Ovary (tissue), 3 donors: ENCODE results near the gene SPRED2.

Experiments
- CTCF ChIP-seq, 3 donors: fragments of 450-650 bp in 2 of 3; fragments of 200-600 bp in 1 of 3; IDR thresholded peaks; one replicate each; pipeline versions ENCODE4 v1.5.1 to v1.8.0; 2016 to 2022; ENCODE audit warnings: antibody characterized with exemption in 3 of 3, mild to moderate bottlenecking in 1 of 3
- POLR2A ChIP-seq: fragments of 450-650 bp; IDR thresholded peaks from one replicate; pipeline ENCODE4 v1.6.1; 2017; ENCODE audit warnings: antibody characterized with exemption, mild to moderate bottlenecking, moderate library complexity
- donor health status: DM: no; HTN: no; CAD: no.

- TF ChIP-seq CTCF (IDR thresholded peaks at IDR 0.05) (no peak), POLR2A (no peak)
Observed at GRCh38 chr2:65450393-65450792, 18.0 kb upstream of the SPRED2 start.
